Measurements from ENCODE around the gene BCL6.

GRCh38 chr3:187744169-187745151 lies 808 bp downstream of the BCL6 start:
- TF ChIP-seq CTCF (conservative IDR thresholded peaks at IDR 0.05; ENCODE audit: low read length) (no peak), EZH2phosphoT487 (IDR thresholded peaks at IDR 0.05; ENCODE audit: borderline replicate concordance) (no peak)
